GM21717 (cell line): ENCODE data around the gene PDZD2.
"Not testable (repeated sequence)": the region's sequence is repeated elsewhere in the genome, so short reads cannot be mapped to it uniquely, and the experiment has no call there.

Source experiments
- ATAC-seq: cut with Tn5 transposase; IDR thresholded peaks from one replicate; pipeline ENCODE4 v1.9.1; 2021; ENCODE audit warnings: mild to moderate bottlenecking, moderate library complexity; ENCODE audit not compliant: unreplicated experiment

The PDZD2 gene

GRCh38 chr5:32118922-32119321 lies 480.0 kb downstream of the PDZD2 start:
- ATAC-seq = not testable (repeated sequence)

GRCh38 chr5:32123058-32123805 lies 484.3 kb downstream of the PDZD2 start:
- ATAC-seq = no peak

DNA sequence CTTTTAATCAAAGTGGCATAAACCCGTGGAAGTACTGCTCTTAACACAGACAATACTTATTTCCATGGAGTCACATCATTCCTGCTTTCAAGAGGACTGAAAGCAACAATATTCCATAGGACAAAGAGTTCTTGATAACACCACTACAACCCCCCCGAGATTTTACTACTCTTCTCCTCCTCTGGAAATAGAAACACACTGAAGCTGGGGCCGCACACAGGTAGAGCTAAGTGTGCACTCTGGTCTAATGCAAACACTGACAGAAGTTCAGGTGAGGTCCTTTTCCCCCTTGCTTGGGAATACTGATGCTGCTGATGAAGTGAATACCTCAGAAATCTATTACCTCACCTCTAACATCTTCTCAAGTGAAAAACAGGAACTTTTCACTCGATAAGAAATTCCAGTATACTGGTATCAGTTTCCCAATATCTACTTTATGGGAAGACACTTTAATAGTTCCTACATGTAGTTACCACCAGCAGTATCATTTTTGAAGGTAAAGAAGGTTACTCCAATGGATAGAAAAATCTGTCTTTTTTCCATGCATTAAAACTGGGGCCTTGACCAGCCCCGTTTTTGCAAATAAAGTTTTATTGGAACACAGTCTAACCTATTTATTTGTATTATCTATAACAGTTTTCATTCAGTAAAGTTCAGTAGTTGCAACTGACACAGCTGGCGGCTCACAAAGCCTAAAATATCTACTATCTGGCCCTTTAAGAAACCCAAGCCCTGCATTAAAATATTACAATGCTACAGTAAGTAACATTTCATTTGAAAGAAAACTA lies 485.2 kb downstream of the PDZD2 start:
- no peak for ATAC-seq

DNA sequence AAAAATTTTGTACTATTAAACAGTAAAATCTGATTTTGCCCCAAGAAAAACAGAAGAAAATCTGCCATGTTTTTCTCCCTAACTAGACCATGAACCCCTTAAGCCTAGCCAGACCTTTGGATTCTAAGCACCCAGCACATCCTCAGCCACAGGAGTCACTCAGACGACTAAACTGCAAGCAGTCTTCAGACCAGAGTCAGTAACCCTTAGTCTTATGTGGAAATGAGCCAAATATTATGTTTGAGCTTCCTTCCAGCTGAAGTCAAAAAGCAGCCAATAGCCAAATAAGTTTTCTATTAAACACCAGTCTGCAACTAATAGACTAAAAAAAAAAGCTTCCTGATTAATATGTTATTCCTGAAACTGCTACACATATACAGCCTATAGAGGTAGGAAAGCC lies 487.8 kb downstream of the PDZD2 start:
- ATAC-seq = no peak

DNA sequence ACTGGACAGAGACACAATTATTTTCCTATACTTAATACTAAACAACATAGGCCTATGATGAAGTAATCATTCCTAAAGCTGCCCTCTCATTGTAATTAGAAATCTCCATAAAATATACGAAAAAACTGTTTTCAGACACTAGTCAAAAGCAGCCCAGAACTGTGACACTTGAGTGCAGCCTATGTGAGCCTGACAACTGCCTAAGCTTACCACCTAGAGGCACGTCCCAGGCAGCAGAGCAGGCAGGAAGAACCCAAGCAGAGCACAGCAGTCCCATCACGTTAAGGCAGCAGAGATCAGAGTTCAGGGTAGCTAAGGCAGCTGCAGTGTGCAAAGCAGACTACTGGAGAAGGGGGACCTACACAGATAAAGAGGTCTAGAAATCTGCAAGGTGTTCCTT lies 488.8 kb downstream of the PDZD2 start:
- ATAC-seq = no peak

DNA sequence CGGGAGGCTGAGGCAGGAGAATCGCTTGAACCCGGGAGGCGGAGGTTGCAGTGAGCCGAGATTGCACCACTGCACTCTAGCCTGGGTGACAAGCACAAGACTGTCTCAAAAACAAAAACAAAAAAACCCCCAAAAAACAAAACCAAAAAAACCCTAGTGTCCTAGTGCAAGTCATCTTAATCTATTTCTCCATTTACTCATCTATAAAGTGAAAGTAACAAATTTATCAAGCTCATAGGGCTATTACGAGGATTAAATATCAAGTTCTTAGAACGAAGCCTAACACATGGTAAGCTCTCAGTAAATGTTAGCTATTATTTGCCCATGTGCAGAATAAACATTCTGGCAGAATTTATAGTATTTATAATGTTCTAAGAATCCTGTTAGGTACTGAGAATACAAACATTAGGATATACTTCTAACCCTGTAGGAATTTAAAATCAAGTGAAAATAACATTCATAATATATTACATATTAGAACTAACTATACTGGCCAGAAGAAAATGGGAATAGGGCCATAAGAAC lies 490.2 kb downstream of the PDZD2 start:
- ATAC-seq = no peak

GRCh38 chr5:32130865-32131264 lies 491.9 kb downstream of the PDZD2 start:
- no peak for ATAC-seq

GRCh38 chr5:32131604-32132003 lies 492.7 kb downstream of the PDZD2 start:
- ATAC-seq = no peak

GRCh38 chr5:32132757-32133156 lies 493.8 kb downstream of the PDZD2 start:
- no peak for ATAC-seq

- ATAC-seq = no peak
These were observed 496.2 kb downstream of the PDZD2 start for GRCh38 chr5:32135086-32135485.

GRCh38 chr5:32136342-32136741 lies 497.4 kb downstream of the PDZD2 start:
- no peak for ATAC-seq

DNA sequence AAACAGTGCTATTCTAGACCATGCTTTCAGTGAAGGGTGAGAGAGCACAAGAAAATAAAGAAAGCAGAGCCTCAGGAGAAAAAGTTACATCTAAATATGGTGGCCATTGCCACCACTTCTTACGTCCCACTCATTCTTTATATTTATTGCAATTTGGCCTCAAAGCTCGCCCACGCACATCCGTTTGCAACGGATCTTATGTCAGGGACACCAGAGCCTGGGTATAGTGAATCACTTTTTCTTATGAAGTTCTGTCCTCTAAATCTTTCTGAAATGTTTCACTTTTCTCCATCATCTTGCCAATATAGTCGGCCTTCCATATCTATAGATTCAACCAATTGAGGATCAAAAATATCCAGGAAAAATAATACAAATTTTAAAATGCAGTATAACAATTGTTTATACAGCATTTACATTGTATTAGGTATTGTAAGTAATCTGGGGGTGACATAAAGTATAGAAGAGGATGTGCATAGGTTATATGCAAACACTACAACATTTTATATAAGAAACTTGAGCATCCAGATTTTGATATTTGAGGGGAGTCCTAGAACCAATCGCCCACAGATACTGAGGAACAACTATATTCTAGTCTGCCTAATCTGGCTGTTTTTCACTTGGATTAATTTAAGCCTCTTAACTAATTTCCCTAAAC lies 500.0 kb downstream of the PDZD2 start:
- no peak for ATAC-seq

GRCh38 chr5:32143617-32144377 lies 504.9 kb downstream of the PDZD2 start:
- no peak for ATAC-seq

DNA sequence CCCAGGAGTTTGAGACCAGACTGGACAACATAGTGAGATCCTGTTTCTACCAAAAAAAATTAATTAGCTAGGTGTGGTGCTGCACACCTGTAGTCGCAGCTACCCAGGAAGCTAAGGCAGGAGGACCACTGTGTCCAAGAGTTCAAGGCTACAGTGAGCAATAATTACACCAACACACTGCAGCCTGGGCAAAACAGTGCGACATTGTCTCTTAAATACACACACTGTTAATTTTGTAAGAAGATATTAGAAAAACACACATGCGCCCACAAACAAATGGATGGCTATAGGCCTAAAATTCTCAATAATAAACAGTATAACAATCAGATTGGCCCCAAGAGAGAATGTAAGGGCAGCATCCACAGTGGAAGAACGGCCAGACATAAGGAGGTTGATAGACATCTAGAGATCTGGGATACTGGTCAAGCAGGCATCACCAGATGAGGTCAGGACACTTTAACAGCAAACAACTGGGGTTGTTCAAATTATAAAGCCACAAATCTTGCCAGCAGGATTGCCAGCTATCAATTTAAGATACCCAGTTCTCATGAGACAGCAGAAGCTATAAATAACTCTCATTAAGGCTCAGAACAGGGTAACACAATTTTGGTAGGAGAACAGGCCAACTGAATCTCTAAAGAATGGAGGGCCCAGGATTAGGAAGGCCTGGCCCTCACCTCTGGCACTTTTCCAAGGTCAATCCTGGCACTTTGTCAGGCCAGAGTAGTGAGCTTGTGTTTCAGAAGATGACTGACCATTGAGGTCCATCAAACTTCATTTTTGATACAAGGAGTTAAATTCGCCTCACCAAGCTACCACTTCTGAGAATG lies 505.7 kb downstream of the PDZD2 start:
- no peak for ATAC-seq

DNA sequence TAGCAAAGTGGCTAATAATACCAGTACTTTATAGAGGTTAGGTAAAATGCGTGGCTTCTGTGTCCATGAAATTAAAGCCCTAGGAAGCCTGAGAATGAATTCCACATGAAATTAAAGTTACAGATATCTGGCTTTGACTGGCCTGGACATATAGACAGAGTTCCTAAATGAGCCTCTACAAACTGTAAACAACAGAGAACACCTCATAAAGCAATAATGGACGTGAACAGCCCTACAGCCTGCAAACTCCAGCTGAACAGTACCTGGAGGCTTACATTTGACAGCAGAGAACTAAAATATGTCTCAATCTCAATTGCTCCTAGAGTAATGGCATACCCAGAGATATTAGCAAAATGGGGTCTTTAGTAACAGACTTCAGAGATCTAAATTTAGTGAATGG lies 506.4 kb downstream of the PDZD2 start:
- ATAC-seq = no peak

- no peak for ATAC-seq
These were observed 508.3 kb downstream of the PDZD2 start for GRCh38 chr5:32147236-32147635.

- ATAC-seq = no peak
These were observed 509.0 kb downstream of the PDZD2 start for GRCh38 chr5:32147959-32148358.

- ATAC-seq = no peak
These were observed 511.4 kb downstream of the PDZD2 start for GRCh38 chr5:32150366-32150765.

DNA sequence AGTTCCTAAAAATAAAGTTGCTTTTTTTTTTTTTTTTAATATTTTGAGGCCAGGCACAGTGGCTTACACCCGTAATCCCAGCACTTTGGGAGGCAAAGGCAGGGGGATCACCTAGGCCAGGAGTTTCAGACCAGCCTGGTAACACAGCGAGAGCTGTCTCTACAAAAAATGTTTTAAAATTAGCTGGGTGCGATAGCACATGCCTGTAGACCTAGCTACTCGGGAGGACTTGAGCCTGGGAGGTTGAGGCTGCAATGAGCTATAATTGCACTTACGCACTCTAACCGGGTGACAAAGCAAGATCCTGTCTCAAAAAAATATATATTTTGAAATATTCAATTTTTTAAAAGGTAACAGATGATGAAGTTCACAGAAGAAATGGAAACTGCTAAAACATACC lies 512.3 kb downstream of the PDZD2 start:
- no peak for ATAC-seq

DNA sequence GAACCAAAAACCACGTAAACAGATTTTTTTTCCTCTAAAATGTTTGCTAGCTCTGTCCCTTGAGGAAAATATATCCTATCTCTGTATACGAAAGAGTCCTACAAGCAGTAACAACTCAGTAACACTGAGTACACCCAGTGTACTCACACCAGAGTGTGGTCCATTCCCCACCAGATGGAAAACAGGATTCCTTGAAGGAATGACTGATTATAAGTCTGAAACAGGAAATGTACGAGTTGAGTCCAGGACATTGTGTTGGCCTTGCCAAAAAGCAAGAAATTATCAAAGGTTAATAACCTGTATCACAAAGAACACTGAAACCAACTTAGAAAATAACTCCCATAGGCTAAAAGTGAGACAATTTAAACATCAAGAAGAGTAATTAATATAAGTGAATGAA lies 514.8 kb downstream of the PDZD2 start:
- no peak for ATAC-seq
